Uterus (tissue), 2 donors: ENCODE measurements around the gene TMEM131.

Experiments used
- POLR2A ChIP-seq, 2 donors: fragments of 450-650 bp; IDR thresholded peaks; one replicate each; pipeline ENCODE4 v1.6.1; 2016; ENCODE audit warnings: antibody characterized with exemption in 2 of 2, mild to moderate bottlenecking in 1 of 2, moderate library complexity in 1 of 2
- TF ChIP-seq, protein P1 (sequence below), 4 experiments: fragments of 200-600 bp in 2 of 4; fragments of 450-650 bp in 2 of 4; sonication (generic) in 2 of 4; IDR thresholded peaks; one replicate each; pipeline ENCODE4 v1.5.1; 2016 to 2019; ENCODE audit warnings: antibody characterized with exemption in 4 of 4, mild to moderate bottlenecking in 2 of 4, moderate library complexity in 1 of 4

DNA sequence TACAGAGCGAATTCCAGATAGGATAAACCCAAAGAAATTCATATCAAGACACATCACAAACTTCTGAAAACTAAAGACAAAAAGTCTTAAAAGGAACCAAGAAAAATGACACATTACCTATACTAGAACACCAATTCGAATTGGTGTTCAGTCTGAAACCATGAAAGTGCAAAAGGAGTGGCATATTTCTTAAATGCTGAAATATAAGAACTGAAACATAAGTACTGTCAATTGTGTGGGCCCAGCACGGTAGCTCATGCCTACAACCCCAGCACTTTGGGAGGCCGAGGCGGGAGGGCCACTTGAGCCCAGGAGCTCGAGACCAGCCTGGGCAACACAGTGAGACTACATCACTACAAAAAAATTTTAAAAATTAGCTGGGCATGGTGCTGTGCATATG lies 43.4 kb downstream of the TMEM131 start:
- TF ChIP-seq, protein P1, sequence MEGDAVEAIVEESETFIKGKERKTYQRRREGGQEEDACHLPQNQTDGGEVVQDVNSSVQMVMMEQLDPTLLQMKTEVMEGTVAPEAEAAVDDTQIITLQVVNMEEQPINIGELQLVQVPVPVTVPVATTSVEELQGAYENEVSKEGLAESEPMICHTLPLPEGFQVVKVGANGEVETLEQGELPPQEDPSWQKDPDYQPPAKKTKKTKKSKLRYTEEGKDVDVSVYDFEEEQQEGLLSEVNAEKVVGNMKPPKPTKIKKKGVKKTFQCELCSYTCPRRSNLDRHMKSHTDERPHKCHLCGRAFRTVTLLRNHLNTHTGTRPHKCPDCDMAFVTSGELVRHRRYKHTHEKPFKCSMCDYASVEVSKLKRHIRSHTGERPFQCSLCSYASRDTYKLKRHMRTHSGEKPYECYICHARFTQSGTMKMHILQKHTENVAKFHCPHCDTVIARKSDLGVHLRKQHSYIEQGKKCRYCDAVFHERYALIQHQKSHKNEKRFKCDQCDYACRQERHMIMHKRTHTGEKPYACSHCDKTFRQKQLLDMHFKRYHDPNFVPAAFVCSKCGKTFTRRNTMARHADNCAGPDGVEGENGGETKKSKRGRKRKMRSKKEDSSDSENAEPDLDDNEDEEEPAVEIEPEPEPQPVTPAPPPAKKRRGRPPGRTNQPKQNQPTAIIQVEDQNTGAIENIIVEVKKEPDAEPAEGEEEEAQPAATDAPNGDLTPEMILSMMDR (IDR thresholded peaks at IDR 0.05) = no peak
- TF ChIP-seq POLR2A (IDR thresholded peaks at IDR 0.05) = no peak
